Body of pancreas (tissue), 4 donors: Measurements from ENCODE around the gene LMO4.

Experiments
- POLR2A ChIP-seq, 3 donors: fragments of 450-650 bp; IDR thresholded peaks; one replicate each; pipeline ENCODE4 v1.6.1; 2016; ENCODE audit warnings: antibody characterized with exemption in 3 of 3, mild to moderate bottlenecking in 2 of 3
- TF ChIP-seq, protein P1 (sequence below), 7 experiments: fragments of 450-650 bp in 4 of 7; fragments of 200-600 bp in 3 of 7; sonication (generic) in 3 of 7; IDR thresholded peaks; one replicate each; pipeline ENCODE4 v1.5.1; 2016 to 2019; ENCODE audit warnings: antibody characterized with exemption in 7 of 7

DNA sequence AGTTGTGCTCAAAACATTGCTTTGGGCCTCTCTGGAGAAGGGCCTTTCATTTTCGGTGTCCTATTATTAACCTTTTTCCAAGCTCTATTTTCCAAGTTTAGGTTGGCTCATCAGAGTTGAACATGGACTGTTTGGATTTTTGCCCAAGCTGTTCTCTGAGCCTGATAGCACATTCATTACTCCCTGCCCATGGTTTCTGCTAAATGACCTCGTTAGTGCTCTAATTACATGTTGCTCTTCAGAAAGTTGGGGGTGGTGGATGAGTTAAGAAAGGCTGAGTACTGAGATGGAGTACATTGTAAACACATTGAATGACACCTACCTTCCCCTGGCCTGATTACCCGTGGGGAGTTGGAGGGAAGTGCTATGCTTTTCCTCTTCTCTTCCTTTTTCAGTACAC, 38.9 kb downstream of the LMO4 start:
- TF ChIP-seq POLR2A (IDR thresholded peaks at IDR 0.05): no peak
- TF ChIP-seq, protein P1, sequence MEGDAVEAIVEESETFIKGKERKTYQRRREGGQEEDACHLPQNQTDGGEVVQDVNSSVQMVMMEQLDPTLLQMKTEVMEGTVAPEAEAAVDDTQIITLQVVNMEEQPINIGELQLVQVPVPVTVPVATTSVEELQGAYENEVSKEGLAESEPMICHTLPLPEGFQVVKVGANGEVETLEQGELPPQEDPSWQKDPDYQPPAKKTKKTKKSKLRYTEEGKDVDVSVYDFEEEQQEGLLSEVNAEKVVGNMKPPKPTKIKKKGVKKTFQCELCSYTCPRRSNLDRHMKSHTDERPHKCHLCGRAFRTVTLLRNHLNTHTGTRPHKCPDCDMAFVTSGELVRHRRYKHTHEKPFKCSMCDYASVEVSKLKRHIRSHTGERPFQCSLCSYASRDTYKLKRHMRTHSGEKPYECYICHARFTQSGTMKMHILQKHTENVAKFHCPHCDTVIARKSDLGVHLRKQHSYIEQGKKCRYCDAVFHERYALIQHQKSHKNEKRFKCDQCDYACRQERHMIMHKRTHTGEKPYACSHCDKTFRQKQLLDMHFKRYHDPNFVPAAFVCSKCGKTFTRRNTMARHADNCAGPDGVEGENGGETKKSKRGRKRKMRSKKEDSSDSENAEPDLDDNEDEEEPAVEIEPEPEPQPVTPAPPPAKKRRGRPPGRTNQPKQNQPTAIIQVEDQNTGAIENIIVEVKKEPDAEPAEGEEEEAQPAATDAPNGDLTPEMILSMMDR (IDR thresholded peaks at IDR 0.05): no peak
